NCI-H510A treated with DMSO at 0.1 percent for 48 hours (cell line): Measurements from ENCODE around the gene RGS19.

Source experiments
- DNase-seq: peaks from one replicate; lab custom pipeline; 2025; lab: John Stamatoyannopoulos, UW

The RGS19 gene

DNA sequence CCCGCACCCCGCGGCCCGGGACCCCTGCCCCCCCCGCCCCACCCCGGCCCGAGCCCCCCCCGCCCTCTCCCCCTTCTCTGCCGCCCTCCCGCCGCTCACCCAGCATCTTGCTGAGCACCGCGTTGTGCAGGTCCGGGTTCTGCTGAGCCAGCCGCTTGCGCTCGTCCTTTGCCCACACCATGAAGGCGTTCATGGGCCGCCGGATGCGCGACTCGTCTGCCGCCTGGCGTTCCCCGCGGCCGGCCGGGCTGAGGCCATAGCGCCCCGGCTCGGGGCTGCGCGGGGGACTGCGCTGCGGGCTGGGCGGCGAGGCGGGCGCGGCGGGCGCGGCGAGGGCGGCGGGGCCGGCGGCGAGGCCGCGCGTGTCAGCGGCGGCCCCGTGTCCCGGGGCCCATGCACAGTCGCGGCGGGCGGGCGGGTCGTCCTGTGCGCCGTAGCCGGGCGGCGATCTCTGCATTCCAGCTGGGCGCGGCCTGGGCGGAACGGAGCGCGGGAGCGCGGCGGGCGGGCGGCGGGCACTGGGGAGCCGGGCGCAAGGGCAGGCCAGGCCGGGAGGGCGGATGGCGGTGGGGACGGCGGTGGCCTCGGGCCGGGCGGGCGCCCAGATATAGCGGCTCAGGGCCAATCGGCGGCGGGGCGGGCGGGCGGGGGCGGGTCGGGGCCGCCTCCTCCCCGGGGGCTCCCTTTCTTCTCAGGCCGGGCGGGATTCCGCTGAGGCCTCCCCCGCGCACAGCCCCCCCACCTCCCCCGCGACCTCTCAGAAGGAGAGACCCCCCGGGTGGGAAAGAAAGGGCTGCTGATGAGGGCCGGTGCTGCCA lies 30.0 kb downstream of the RGS19 start, which contains the start of gene SOX18:
SOX18 (minus strand) TSS at position 580 of the 818 bp plus-strand sequence; CDS start at position 457, 123 bp downstream.
- no peak for DNase-seq

DNA sequence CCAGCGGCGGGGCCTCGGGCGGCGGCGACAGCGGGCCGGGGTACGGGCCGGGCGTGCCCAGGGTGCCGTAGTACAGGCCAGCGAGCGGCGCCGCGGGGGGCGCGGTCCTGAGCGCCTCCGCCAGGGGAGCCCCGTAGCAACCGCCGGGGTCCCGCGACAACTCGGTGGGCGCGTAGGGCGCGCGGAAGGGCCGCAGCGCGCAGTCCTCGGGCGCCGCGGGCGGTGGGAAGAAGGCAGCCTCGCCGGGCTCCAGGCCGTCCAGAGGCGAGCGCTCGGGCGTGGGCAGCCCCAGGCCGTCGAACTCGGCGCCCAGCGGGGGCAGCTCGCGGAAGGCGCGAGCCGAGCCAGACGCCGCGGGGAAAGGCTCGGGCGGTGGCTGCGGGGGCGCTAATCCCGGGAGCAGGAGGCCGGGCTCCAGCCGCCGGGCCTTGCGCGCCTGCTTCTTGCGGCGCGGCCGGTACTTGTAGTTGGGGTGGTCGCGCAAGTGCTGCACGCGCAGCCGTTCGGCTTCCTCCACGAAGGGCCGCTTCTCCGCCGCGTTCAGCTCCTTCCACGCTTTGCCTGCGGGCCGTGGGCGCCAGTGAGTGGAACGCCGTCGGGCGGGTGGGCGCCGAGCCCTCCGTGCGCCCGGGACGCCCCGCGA lies 30.8 kb downstream of the RGS19 start:
- no peak for DNase-seq

DNA sequence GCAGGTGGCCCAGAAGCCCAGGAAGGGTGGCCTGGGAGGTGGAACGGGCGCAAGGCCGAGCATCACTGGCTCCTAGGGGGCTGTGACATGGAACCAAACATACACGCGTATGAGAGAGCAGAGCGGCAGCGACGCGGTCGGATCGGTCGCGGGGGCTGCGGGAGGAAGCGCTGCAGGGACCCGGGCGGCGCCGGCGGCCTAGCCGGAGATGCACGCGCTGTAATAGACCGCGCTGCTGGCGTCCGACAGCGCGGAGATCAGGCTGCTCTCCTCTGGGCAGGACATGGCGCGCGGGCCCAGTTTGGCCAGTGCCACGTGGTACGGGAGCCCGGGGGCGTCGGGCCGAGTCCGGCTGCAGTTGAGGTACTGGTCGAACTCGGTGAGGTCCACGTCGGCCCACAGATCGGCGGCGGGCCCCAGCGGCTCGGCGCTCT lies 31.3 kb downstream of the RGS19 start:
- no peak for DNase-seq

GRCh38 chr20:64047046-64047389 lies 32.3 kb downstream of the RGS19 start:
- DNase-seq, result no peak

GRCh38 chr20:64045346-64046011 lies 33.8 kb downstream of the RGS19 start:
- no peak for DNase-seq

- no peak for DNase-seq
Observed at GRCh38 chr20:64044484-64045247, 34.7 kb downstream of the RGS19 start.

DNA sequence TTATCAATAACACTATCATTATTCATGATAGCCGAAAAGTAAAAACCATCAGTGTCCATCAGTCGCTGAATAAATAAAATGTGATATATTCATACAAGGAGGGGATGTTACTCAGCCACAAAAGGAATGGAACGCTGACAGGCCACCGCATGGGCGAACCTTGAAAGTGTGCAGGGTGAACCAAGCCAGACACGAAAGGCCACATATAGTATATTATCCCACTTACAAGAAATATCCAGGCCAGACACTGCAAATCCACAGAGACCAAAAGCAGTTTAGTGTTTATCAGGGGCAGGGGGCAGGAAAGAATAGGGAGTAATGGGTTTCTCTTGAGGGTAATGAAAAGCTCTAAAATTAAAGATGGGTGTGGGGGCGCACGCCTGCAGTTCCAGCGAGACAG lies 35.5 kb downstream of the RGS19 start:
- DNase-seq, result no peak

GRCh38 chr20:64042054-64042781 lies 37.1 kb downstream of the RGS19 start:
- no peak for DNase-seq

DNA sequence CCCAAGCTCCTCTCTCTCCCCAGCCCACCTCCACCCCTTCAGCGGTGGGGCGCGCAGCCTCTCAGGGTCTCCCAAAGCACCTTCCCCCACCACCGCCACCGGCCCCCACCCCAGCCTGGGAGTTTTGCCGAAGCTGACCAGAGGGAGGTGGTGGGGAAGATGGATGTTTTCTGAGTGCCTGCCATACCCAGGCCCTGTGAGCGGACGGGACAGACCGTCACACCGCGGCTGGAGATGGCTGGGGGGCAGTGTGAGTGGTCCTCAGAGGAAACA lies 37.6 kb downstream of the RGS19 start:
- no peak for DNase-seq

GRCh38 chr20:64041040-64041780 lies 38.1 kb downstream of the RGS19 start:
- no peak for DNase-seq

GRCh38 chr20:64040231-64041039 lies 38.9 kb downstream of the RGS19 start:
- DNase-seq, result no peak

GRCh38 chr20:64039293-64040160 lies 39.8 kb downstream of the RGS19 start:
- DNase-seq, result no peak

GRCh38 chr20:64038565-64039292 lies 40.6 kb downstream of the RGS19 start:
- DNase-seq, result peak; percentile 37

GRCh38 chr20:64038224-64038564 lies 41.1 kb downstream of the RGS19 start:
- peak; percentile 37 for DNase-seq

GRCh38 chr20:64037498-64038213 lies 41.7 kb downstream of the RGS19 start:
- DNase-seq, result peak; percentile 15

DNA sequence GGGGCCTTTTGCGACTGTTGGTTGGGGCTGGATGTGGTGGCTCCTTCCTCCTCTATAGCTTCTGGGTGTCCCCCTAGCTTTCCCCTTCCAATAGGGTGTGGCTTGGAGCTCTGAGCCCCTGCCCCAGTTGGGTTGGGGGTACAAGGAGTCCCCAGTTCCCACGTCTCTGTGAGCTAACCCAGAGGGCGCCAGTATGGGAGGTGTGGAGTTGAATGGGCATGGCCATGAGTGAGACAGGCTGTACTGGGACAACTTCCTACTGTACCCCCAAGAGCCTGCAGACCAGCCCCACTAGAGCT lies 42.2 kb downstream of the RGS19 start:
- no peak for DNase-seq

GRCh38 chr20:64036346-64037198 lies 42.7 kb downstream of the RGS19 start:
- DNase-seq, result no peak
